Spleen (tissue), 11 donors: ENCODE data around the gene SNAPIN. TPM values are rescaled to one million over a fixed set of nuclear protein-coding genes. Genes with fewer than 3 reads are reported as not detected.

ENCODE experiments used
- DNase-seq: peaks from one replicate; pipeline ENCODE4 v3.0.0-alpha.2; 2020
- H3K27ac ChIP-seq, 8 donors: fragments of 200-600 bp; sonication (generic) in 7 of 8; 1 replicate in 4 of 8; 2 replicates in 4 of 8; pipeline versions ENCODE4 v1.5.0 to v1.8.0; 2016 to 2021; ENCODE audit warnings: inconsistent platforms in 4 of 8, mild to moderate bottlenecking in 4 of 8, moderate library complexity in 1 of 8
- H3K27me3 ChIP-seq, 7 donors: fragments of 200-600 bp; sonication (generic) in 6 of 7; replicated peaks in 1 of 7; 1 replicate in 4 of 7; 2 replicates in 3 of 7; pipeline versions ENCODE4 v1.5.0 to v1.8.0; 2016 to 2021; ENCODE audit warnings: inconsistent platforms in 3 of 7, mild to moderate bottlenecking in 1 of 7
- H3K36me3 ChIP-seq, 6 donors: fragments of 200-600 bp; sonication (generic) in 5 of 6; 1 replicate in 4 of 6; 2 replicates in 2 of 6; pipeline versions ENCODE4 v1.5.0 to v1.8.0; 2016 to 2021; ENCODE audit warnings: inconsistent platforms in 2 of 6
- H3K4me1 ChIP-seq, 6 donors: fragments of 200-600 bp; sonication (generic) in 5 of 6; 1 replicate in 3 of 6; 2 replicates in 3 of 6; pipeline versions ENCODE4 v1.5.0 to v1.8.0; 2016 to 2021; ENCODE audit warnings: inconsistent platforms in 3 of 6
- H3K4me3 ChIP-seq, 8 donors: fragments of 200-600 bp; sonication (generic) in 7 of 8; 1 replicate in 4 of 8; 2 replicates in 4 of 8; pipeline versions ENCODE4 v1.5.0 to v1.8.0; 2016 to 2021; ENCODE audit warnings: inconsistent platforms in 4 of 8, mild to moderate bottlenecking in 4 of 8, moderate library complexity in 2 of 8
- H3K9me3 ChIP-seq, 8 donors: fragments of 200-600 bp; sonication (generic) in 7 of 8; 1 replicate in 4 of 8; 2 replicates in 4 of 8; pipeline versions ENCODE4 v1.5.0 to v1.8.0; 2016 to 2021; ENCODE audit warnings: inconsistent platforms in 4 of 8
- POLR2A ChIP-seq, 3 donors: fragments of 450-650 bp; IDR thresholded peaks; one replicate each; pipeline ENCODE4 v1.5.1; 2017; ENCODE audit warnings: antibody characterized with exemption in 3 of 3, mild to moderate bottlenecking in 1 of 3
- POLR2AphosphoS5 ChIP-seq, 3 donors: sonication (generic); formaldehyde crosslinking; IDR thresholded peaks; one replicate each; pipeline ENCODE4 v1.5.1; 2017; ENCODE audit warnings: antibody characterized with exemption in 3 of 3
- WGBS, 5 donors: extraction: QIAGEN DNeasy Blood & Tissue Kit in 3 of 5; methylation state at CpG; one replicate each; pipeline versions ENCODE4 v1.1.5 to v1.1.7; 2013 to 2018; 5-methylcytosine and 5-hydroxymethylcytosine counted together
- intact Hi-C: fragments of 100-400 bp; cut with DNase I; formaldehyde crosslinking; loops from one replicate; pipeline ENCODE4 v1.15.0; 2023; ENCODE audit warnings: low total_unique reads
- polyA plus RNA-seq, 3 donors: library from polyadenylated mRNA; stranded (reverse); fragments of 200-250 nt; gene quantifications; one replicate each; pipeline ENCODE4 v1.2.1, GENCODE V29; 2013
- total RNA-seq, 7 donors: library from RNA; depleted of rRNA in 3 of 7; stranded (reverse); fragments of >200 nt in 3 of 7; fragmentation: NEBNext Ultra II Directional in 4 of 7; extraction: Animal tissue kit (Norgen Biotek cat#: 25700) in 4 of 7; gene quantifications; one replicate each; pipeline versions ENCODE4 v1.1.0 to v1.2.1, GENCODE V29; 2016 to 2021
- TF ChIP-seq, protein P1 (sequence below), 11 experiments: fragments of 200-600 bp in 7 of 11; fragments of 450-650 bp in 4 of 11; sonication (generic) in 4 of 11; IDR thresholded peaks in 8 of 11; conservative IDR thresholded peaks in 3 of 11; 1 replicate in 7 of 11; 2 replicates in 4 of 11; pipeline versions ENCODE4 v1.4.0 to v1.8.0; 2016 to 2021; ENCODE audit warnings: antibody characterized with exemption in 11 of 11, inconsistent platforms in 4 of 11, mild to moderate bottlenecking in 1 of 11
- donor health status: healthy with polysubstance abuse.
- donor health status: DM: no; HTN: no; CAD: no; lungs with moderate emphysema.
- donor health status: DM: no; HTN: no; CAD: no.
- donor health status: Bipolar disorder and iron deficiency.
- donor health status: healthy.
- donor health status: DM: no; HTN: no; CAD: no.
- donor health status: DM: yes; HTN: yes; CAD: no.

Gene SNAPIN
- total and polyA plus RNA-seq, 10 donors, result 26.3 to 60.7 (median 38.3) TPM

DNA sequence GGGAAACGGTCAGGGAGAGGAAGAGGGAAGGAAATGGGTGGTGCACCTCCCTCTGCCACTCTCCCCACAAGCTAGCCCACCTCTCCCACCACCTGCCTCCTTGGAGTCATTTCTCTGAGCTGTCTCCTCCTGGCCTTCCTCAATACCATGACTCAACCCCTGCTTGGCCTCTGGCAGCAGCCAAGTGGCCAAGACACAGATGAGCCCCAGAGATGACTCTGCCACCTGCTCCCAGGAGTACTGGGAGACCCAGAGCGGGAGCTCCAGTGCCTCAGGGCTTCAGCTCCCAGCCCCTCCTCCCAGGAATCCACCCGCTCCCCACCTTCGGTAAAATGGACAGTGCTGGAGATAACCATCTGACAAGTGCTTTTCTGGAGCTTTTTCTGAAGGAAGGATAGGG, 48.2 kb upstream of the SNAPIN start:
- TF ChIP-seq POLR2AphosphoS5 (IDR thresholded peaks at IDR 0.05) (no peak), POLR2A (IDR thresholded peaks at IDR 0.05) (no peak)
- TF ChIP-seq, protein P1, sequence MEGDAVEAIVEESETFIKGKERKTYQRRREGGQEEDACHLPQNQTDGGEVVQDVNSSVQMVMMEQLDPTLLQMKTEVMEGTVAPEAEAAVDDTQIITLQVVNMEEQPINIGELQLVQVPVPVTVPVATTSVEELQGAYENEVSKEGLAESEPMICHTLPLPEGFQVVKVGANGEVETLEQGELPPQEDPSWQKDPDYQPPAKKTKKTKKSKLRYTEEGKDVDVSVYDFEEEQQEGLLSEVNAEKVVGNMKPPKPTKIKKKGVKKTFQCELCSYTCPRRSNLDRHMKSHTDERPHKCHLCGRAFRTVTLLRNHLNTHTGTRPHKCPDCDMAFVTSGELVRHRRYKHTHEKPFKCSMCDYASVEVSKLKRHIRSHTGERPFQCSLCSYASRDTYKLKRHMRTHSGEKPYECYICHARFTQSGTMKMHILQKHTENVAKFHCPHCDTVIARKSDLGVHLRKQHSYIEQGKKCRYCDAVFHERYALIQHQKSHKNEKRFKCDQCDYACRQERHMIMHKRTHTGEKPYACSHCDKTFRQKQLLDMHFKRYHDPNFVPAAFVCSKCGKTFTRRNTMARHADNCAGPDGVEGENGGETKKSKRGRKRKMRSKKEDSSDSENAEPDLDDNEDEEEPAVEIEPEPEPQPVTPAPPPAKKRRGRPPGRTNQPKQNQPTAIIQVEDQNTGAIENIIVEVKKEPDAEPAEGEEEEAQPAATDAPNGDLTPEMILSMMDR (IDR thresholded peaks at IDR 0.05 in 8 of 11, conservative IDR thresholded peaks at IDR 0.05 in 3 of 11), result no peak
- Histone ChIP-seq H3K27me3 (no peaks in the 10 kb centered on the region), H3K27ac (peak overlapping the region; percentile 48 to 95 (median 88)), H3K4me3 (peak overlapping the region in 2 of 8 donors; percentile 43 to 62), H3K9me3 (no peaks in the 10 kb centered on the region), H3K4me1 (peaks cover 5 to 78% (median 36%) of the 10 kb centered on the region in 6 donors), H3K36me3 (peaks cover 0 to 24% (median 0%) of the 10 kb centered on the region in 6 donors)
- intact Hi-C loops, result no loop called here
- peak; percentile 52 for DNase-seq
- 38 to 66% (median 53%) methylated on average over 4 of the region's 4 CpGs for WGBS, 5 donors

DNA sequence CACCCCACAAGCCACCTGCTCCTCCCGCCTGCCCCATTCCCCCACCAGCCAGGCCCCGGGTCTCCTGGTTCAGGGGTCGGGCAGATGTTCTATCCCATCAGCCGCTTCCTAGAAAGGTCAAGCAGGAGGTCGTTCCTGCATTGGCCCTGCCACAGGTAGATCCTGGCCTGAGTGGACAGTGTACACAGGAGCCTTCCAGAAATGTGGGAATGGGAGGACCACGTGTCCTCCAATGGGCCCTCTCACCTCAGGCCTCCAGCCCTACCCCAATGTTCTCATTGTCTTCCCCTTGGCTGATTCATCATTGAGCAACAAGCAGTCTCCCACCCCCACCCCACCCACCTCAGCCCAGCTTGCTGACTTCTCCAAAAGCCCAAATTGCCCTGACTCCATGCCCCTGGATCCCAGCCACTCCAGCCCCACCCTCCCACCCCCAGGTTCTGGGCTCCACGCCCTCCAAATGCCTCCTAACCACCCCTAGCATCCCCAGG, 47.6 kb upstream of the SNAPIN start:
- H3K9me3 ChIP-seq, result no peaks in the 10 kb centered on the region
- WGBS, 5 donors, result 77 to 84% (median 81%) methylated on average over 7 of the region's 7 CpGs
- no peaks in the 10 kb centered on the region for H3K27me3 ChIP-seq
- TF ChIP-seq, protein P1 (IDR thresholded peaks at IDR 0.05 in 8 of 11, conservative IDR thresholded peaks at IDR 0.05 in 3 of 11), result no peak
- TF ChIP-seq POLR2A (IDR thresholded peaks at IDR 0.05) (no peak), POLR2AphosphoS5 (IDR thresholded peaks at IDR 0.05) (no peak)
- intact Hi-C loops, result no loop called here
- peaks cover 0 to 19% (median 0%) of the 10 kb centered on the region in 6 donors for H3K36me3 ChIP-seq
- H3K4me1 ChIP-seq, result peaks cover 5 to 81% (median 37%) of the 10 kb centered on the region in 6 donors
- peak overlapping the region; percentile 48 to 95 (median 88) for H3K27ac ChIP-seq
- no peak for DNase-seq
- H3K4me3 ChIP-seq, result peak overlapping the region in 4 of 8 donors; percentile 19 to 62 (median 40)

DNA sequence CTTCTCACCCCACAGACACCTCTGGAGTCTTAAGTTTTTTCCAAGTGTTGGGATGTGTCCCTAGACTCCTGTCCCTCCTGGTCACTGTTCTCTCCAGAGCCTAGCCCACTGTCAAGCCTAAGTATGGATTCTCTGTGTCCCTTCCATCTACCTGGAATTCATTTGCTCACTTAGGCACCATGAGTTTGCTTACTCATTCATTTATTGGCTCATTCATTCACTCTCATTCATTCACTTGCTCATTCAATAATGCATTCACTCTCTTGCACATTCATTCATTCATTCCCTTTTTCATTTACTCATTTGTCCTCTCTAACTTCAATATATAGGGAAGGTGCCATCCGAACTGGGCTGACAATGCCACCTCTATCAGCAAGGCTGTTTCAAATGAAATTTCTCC, 47.1 kb upstream of the SNAPIN start:
- WGBS, 5 donors, result 71 to 85% (median 78%) methylated on average over 1 of the region's 1 CpG
- Histone ChIP-seq H3K27ac (peak overlapping the region in 5 of 8 donors; percentile 10 to 95 (median 88)), H3K4me1 (peaks cover 7 to 81% (median 42%) of the 10 kb centered on the region in 6 donors), H3K36me3 (peaks cover 0 to 14% (median 0%) of the 10 kb centered on the region in 6 donors), H3K9me3 (no peaks in the 10 kb centered on the region), H3K27me3 (no peaks in the 10 kb centered on the region), H3K4me3 (peak overlapping the region in 5 of 8 donors; percentile 19 to 62 (median 36))
- intact Hi-C loops, result no loop called here
- TF ChIP-seq, protein P1 (IDR thresholded peaks at IDR 0.05 in 8 of 11, conservative IDR thresholded peaks at IDR 0.05 in 3 of 11), result no peak
- TF ChIP-seq POLR2A (IDR thresholded peaks at IDR 0.05), result no peak
- no peak for TF ChIP-seq POLR2AphosphoS5 (IDR thresholded peaks at IDR 0.05)
- DNase-seq, result no peak

DNA sequence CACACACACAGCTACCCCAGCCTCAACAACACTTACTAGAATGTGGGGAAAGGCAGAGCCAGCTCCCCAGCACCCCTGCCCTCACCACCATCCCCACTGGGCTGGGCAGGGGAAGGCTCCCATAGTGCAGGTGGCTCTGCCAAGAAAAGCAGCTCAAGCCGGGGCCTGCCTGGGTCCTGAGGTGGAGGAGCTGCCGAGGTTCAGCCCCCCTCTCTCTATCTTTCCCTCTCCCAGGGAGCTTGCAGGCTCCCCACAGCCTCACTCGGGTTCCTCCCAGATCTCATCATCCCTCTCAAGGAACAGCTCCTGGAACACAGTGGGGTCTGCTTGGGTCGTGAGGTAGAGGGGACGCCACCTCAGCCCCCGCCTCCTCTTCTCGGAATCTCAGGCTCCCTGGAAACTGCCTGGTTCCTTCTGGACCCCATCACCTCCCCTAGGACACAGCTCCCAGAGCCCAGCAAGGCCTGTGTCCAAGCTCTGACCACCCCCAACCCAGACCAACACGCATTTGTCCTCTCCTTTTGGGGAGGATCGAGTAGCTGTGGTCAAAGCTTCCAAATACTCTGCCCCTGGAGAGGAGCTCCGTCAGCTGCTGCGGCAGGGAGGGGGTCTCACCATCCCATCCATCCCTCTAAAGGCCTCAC, 46.3 kb upstream of the SNAPIN start:
- H3K4me1 ChIP-seq, result peaks cover 11 to 81% (median 43%) of the 10 kb centered on the region in 6 donors
- TF ChIP-seq POLR2AphosphoS5 (IDR thresholded peaks at IDR 0.05) (no peak), POLR2A (IDR thresholded peaks at IDR 0.05) (no peak)
- TF ChIP-seq, protein P1 (IDR thresholded peaks at IDR 0.05 in 8 of 11, conservative IDR thresholded peaks at IDR 0.05 in 3 of 11), result no peak
- H3K36me3 ChIP-seq, result peaks cover 0 to 5% (median 0%) of the 10 kb centered on the region in 6 donors
- DNase-seq, result peak; percentile 57
- intact Hi-C loops, result no loop called here
- no peaks in the 10 kb centered on the region for H3K27me3 ChIP-seq
- H3K4me3 ChIP-seq, result peak overlapping the region in 6 of 8 donors; percentile 23 to 62 (median 32)
- H3K9me3 ChIP-seq, result no peaks in the 10 kb centered on the region
- H3K27ac ChIP-seq, result peak overlapping the region in 7 of 8 donors; percentile 61 to 95 (median 76)
- WGBS, 5 donors, result 64 to 88% (median 82%) methylated on average over 11 of the region's 11 CpGs
